HepG2 (cell line): ENCODE measurements around the gene ZSWIM6. TPM values are rescaled to one million over a fixed set of nuclear protein-coding genes. Genes with fewer than 3 reads are reported as not detected.

ENCODE experiments used
- BCL6 ChIP-seq: IDR thresholded peaks from 2 replicates; pipeline ENCODE4 v1.6.1; 2016; ENCODE audit warnings: missing genetic modification reagents, missing compliant biosample characterization
- CENPT ChIP-seq: sonication (generic); formaldehyde crosslinking; IDR thresholded peaks from 2 replicates; pipeline ENCODE4 v1.8.0; 2022; ENCODE audit warnings: low read depth, mild to moderate bottlenecking, moderate library complexity, missing genetic modification reagents
- ELF1 ChIP-seq: sonication (generic); formaldehyde crosslinking; IDR thresholded peaks from 2 replicates; pipeline ENCODE4 v1.4.0; 2020; ENCODE audit warnings: missing genetic modification reagents
- HNRNPK ChIP-seq: fragments of 200-400 bp; formaldehyde crosslinking; IDR thresholded peaks from 2 replicates; pipeline ENCODE4 v1.6.1; 2018; ENCODE audit warnings: low read length, low read depth, moderate library complexity, mild to moderate bottlenecking; ENCODE audit not compliant: poor library complexity, severe bottlenecking
- HNRNPUL1 ChIP-seq: fragments of 200-400 bp; formaldehyde crosslinking; IDR thresholded peaks from 2 replicates; pipeline ENCODE4 v1.6.1; 2017; ENCODE audit warnings: low read depth, mild to moderate bottlenecking, low read length, moderate library complexity
- HOXA7 ChIP-seq: sonication (generic); formaldehyde crosslinking; IDR thresholded peaks from 2 replicates; pipeline ENCODE4 v1.8.1; 2022; ENCODE audit warnings: mild to moderate bottlenecking, missing genetic modification reagents, moderate library complexity
- LCORL ChIP-seq, 2 experiments: fragments of 450-650 bp in 1 of 2; sonication (generic) in 1 of 2; formaldehyde crosslinking in 1 of 2; IDR thresholded peaks; 2 replicates each; pipeline versions ENCODE4 v1.5.0 to v1.6.1; 2017 to 2020; ENCODE audit warnings: antibody characterized with exemption in 1 of 2, missing genetic modification reagents in 1 of 2
- MAX ChIP-seq: IDR thresholded peaks from 2 replicates; pipeline ENCODE4 v1.6.1; 2012; ENCODE audit warnings: inconsistent platforms
- MXD4 ChIP-seq: IDR thresholded peaks from 2 replicates; pipeline ENCODE4 v1.6.1; 2016; ENCODE audit warnings: mild to moderate bottlenecking, missing biosample characterization, missing genetic modification reagents
- MYC ChIP-seq: sonication (generic); formaldehyde crosslinking; IDR thresholded peaks from 2 replicates; pipeline ENCODE4 v1.9.0; 2021; ENCODE audit warnings: missing genetic modification reagents, borderline replicate concordance
- RBFOX2 ChIP-seq: fragments of 200-400 bp; formaldehyde crosslinking; IDR thresholded peaks from 2 replicates; pipeline ENCODE4 v1.6.1; 2017; ENCODE audit warnings: low read depth, mild to moderate bottlenecking, low read length
- RBM39 ChIP-seq: fragments of 200-400 bp; formaldehyde crosslinking; IDR thresholded peaks from one replicate; pipeline ENCODE4 v1.6.1; 2018; ENCODE audit warnings: antibody characterized with exemption, mild to moderate bottlenecking, low read depth, low read length; ENCODE audit not compliant: poor library complexity, severe bottlenecking
- SIX4 ChIP-seq: sonication (generic); formaldehyde crosslinking; IDR thresholded peaks from 2 replicates; pipeline ENCODE4 v1.4.0; 2020; ENCODE audit warnings: missing genetic modification reagents
- XBP1 ChIP-seq: sonication (generic); formaldehyde crosslinking; IDR thresholded peaks from 2 replicates; pipeline ENCODE4 v1.5.0; 2020; ENCODE audit warnings: missing genetic modification reagents
- ZBTB20 ChIP-seq: sonication (generic); formaldehyde crosslinking; IDR thresholded peaks from 2 replicates; pipeline ENCODE4 v1.8.1; 2023; ENCODE audit warnings: missing genetic modification reagents, low read depth, mild to moderate bottlenecking, borderline replicate concordance
- ZBTB7A ChIP-seq: sonication (generic); formaldehyde crosslinking; IDR thresholded peaks from 2 replicates; pipeline ENCODE4 v1.8.0; 2022; ENCODE audit warnings: mild to moderate bottlenecking, missing genetic modification reagents
- ZNF18 ChIP-seq: sonication (generic); formaldehyde crosslinking; IDR thresholded peaks from 2 replicates; pipeline ENCODE4 v1.8.0; 2022; ENCODE audit warnings: mild to moderate bottlenecking, missing genetic modification reagents; ENCODE audit not compliant: insufficient replicate concordance
- ZNF180 ChIP-seq: sonication (generic); formaldehyde crosslinking; IDR thresholded peaks from 2 replicates; pipeline ENCODE4 v1.4.0; 2020; ENCODE audit warnings: low read depth, missing genetic modification reagents, borderline replicate concordance
- ZNF329 ChIP-seq: sonication (generic); formaldehyde crosslinking; IDR thresholded peaks from 2 replicates; pipeline ENCODE4 v1.9.0; 2021; ENCODE audit warnings: low read depth, mild to moderate bottlenecking, missing genetic modification reagents
- ZNF333 ChIP-seq: sonication (generic); formaldehyde crosslinking; IDR thresholded peaks from 2 replicates; pipeline ENCODE4 v1.4.0; 2020; ENCODE audit warnings: mild to moderate bottlenecking, missing genetic modification reagents, borderline replicate concordance
- ZNF446 ChIP-seq: sonication (generic); formaldehyde crosslinking; IDR thresholded peaks from 2 replicates; pipeline ENCODE4 v1.5.0; 2020; ENCODE audit warnings: mild to moderate bottlenecking, missing genetic modification reagents
- ZNF773 ChIP-seq: sonication (generic); formaldehyde crosslinking; IDR thresholded peaks from 2 replicates; pipeline ENCODE4 v1.4.0; 2020; ENCODE audit warnings: missing genetic modification reagents, borderline replicate concordance
- ZNF816 ChIP-seq: sonication (generic); formaldehyde crosslinking; IDR thresholded peaks from 2 replicates; pipeline ENCODE4 v1.8.0; 2022; ENCODE audit warnings: missing genetic modification reagents, mild to moderate bottlenecking, borderline replicate concordance
- polyA plus RNA-seq, 8 experiments: library from polyadenylated mRNA; depleted of rRNA in 3 of 8; stranded (reverse) in 7 of 8; unstranded in 1 of 8; fragments of >200 nt; fragmentation: Illumina TruSeq in 4 of 8; extraction: Trizol in 4 of 8; gene quantifications; 2 replicates each; pipeline versions ENCODE4 v1.2.1 to v1.2.3, GENCODE V29; 2011 to 2016; ENCODE audit warnings: low read depth in 4 of 8, missing spikeins in 1 of 8, mixed read lengths in 1 of 8; ENCODE audit not compliant: insufficient read depth in 1 of 8
- total RNA-seq, 5 experiments: library from RNA; depleted of rRNA; stranded (reverse); fragments of >200 nt; fragmentation: Illumina TruSeq; extraction: Trizol; gene quantifications; 2 replicates each; pipeline ENCODE4 v1.2.3, GENCODE V29; 2016; ENCODE audit warnings: low read depth in 1 of 5
- TF ChIP-seq, protein P1 (sequence below): sonication (generic); formaldehyde crosslinking; IDR thresholded peaks from 2 replicates; pipeline ENCODE4 v1.4.0; 2020; ENCODE audit warnings: low read depth, mild to moderate bottlenecking, missing genetic modification reagents
- TF ChIP-seq, protein P2 (sequence below): sonication (generic); formaldehyde crosslinking; conservative IDR thresholded peaks from 2 replicates; pipeline ENCODE4 v1.8.1; 2023; ENCODE audit warnings: missing genetic modification reagents

The ZSWIM6 gene
- total and polyA plus RNA-seq, 2 of the 13 experiments (the other 11 are each of a cell fraction or from before 2014, with no cell fraction given) = 0.82 to 1.9 TPM

GRCh38 chr5:61331407-61332357, at the start of gene ZSWIM6 (continued):
- TF ChIP-seq, protein P1, sequence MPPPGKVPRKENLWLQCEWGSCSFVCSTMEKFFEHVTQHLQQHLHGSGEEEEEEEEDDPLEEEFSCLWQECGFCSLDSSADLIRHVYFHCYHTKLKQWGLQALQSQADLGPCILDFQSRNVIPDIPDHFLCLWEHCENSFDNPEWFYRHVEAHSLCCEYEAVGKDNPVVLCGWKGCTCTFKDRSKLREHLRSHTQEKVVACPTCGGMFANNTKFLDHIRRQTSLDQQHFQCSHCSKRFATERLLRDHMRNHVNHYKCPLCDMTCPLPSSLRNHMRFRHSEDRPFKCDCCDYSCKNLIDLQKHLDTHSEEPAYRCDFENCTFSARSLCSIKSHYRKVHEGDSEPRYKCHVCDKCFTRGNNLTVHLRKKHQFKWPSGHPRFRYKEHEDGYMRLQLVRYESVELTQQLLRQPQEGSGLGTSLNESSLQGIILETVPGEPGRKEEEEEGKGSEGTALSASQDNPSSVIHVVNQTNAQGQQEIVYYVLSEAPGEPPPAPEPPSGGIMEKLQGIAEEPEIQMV (CRISPR knock-in tag) = no peak
- TF ChIP-seq BCL6 (CRISPR knock-in tag) (no peak), ZNF18 (CRISPR knock-in tag) (no peak), RBM39 (no peak), ELF1 (CRISPR knock-in tag) (peak; percentile 92), XBP1 (CRISPR knock-in tag) (no peak), SIX4 (CRISPR knock-in tag) (no peak), HNRNPK (no peak), ZNF773 (CRISPR knock-in tag) (no peak), ZBTB20 (no peak), ZNF180 (CRISPR knock-in tag) (no peak), ZNF446 (CRISPR knock-in tag) (no peak), ZNF816 (CRISPR knock-in tag) (no peak), RBFOX2 (peak; percentile 37; the same call in 1 of the 2 replicates), HOXA7 (CRISPR knock-in tag) (no peak), ZNF329 (CRISPR knock-in tag) (no peak), MAX (peak; percentile 45; the same call in 1 of the 2 replicates), CENPT (CRISPR knock-in tag) (no peak), ZBTB7A (CRISPR knock-in tag) (no peak), MYC (CRISPR knock-in tag) (peak; percentile 1; the same call in 1 of the 2 replicates), HNRNPUL1 (no peak), MXD4 (CRISPR knock-in tag) (no peak), LCORL (IDR thresholded peaks at IDR 0.05) (no peak), LCORL (CRISPR knock-in tag; IDR thresholded peaks at IDR 0.05) (peak; percentile 55; the same call in 1 of the 2 replicates), ZNF333 (0 out of 2 replicates have a peak, but pooled peaks have one; percentile 24)
- TF ChIP-seq, protein P2, sequence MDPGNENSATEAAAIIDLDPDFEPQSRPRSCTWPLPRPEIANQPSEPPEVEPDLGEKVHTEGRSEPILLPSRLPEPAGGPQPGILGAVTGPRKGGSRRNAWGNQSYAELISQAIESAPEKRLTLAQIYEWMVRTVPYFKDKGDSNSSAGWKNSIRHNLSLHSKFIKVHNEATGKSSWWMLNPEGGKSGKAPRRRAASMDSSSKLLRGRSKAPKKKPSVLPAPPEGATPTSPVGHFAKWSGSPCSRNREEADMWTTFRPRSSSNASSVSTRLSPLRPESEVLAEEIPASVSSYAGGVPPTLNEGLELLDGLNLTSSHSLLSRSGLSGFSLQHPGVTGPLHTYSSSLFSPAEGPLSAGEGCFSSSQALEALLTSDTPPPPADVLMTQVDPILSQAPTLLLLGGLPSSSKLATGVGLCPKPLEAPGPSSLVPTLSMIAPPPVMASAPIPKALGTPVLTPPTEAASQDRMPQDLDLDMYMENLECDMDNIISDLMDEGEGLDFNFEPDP = no peak
